Breast epithelium (tissue), 3 donors: Measurements from ENCODE around the gene EML6.

Source experiments
- POLR2A ChIP-seq: fragments of 450-650 bp; IDR thresholded peaks from one replicate; pipeline ENCODE4 v1.6.1; 2016; ENCODE audit warnings: antibody characterized with exemption, mild to moderate bottlenecking, moderate library complexity
- TF ChIP-seq, protein P1 (sequence below), 3 donors: fragments of 450-650 bp; IDR thresholded peaks; one replicate each; pipeline ENCODE4 v1.5.1; 2016 to 2017; ENCODE audit warnings: antibody characterized with exemption in 3 of 3, mild to moderate bottlenecking in 3 of 3, moderate library complexity in 3 of 3

DNA sequence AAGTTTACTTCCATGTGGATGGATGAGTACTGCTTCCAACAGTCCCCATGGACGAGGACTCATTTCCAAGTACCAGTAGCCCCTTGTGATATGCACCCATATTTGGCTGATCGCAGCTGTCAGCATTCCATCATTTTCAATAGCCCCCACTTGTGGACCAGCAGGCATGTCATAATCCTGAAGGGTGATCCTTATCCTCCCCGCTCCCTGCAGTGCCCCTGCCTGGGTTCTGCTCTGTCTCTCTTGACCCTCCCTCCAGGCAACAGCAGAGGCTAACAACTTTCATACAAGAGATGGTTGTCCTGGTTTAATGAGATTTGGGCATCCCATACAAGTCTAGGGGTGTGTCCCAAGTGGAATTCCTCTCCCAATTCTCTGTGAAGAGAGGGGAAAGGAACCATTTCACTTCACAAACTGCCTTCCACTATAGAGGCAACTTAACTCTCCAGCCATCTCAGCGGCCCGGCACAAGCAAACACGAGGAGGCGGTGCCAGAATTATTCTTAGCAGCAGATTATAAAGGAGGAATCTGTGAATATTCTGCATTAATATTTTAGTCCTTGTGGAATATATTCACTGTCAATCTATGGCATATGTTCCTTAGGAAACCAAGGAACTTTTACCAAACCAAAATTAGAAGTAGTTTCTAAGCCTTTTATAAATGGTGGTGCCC is 216.1 kb downstream of the EML6 start:
- TF ChIP-seq, protein P1, sequence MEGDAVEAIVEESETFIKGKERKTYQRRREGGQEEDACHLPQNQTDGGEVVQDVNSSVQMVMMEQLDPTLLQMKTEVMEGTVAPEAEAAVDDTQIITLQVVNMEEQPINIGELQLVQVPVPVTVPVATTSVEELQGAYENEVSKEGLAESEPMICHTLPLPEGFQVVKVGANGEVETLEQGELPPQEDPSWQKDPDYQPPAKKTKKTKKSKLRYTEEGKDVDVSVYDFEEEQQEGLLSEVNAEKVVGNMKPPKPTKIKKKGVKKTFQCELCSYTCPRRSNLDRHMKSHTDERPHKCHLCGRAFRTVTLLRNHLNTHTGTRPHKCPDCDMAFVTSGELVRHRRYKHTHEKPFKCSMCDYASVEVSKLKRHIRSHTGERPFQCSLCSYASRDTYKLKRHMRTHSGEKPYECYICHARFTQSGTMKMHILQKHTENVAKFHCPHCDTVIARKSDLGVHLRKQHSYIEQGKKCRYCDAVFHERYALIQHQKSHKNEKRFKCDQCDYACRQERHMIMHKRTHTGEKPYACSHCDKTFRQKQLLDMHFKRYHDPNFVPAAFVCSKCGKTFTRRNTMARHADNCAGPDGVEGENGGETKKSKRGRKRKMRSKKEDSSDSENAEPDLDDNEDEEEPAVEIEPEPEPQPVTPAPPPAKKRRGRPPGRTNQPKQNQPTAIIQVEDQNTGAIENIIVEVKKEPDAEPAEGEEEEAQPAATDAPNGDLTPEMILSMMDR (IDR thresholded peaks at IDR 0.05) = no peak
- TF ChIP-seq POLR2A = no peak
